Upper lobe of left lung (tissue), 6 donors: ENCODE results near the gene FNDC3B. TPM values are rescaled to one million over a fixed set of nuclear protein-coding genes. Genes with fewer than 3 reads are reported as not detected.

ENCODE experiments used
- ATAC-seq, 2 donors: fragments of 200-7000 bp; cut with Tn5 transposase; one replicate each; pipeline ENCODE4 v1.9.1; 2022; ENCODE audit warnings: mild to moderate bottlenecking in 2 of 2, moderate library complexity in 2 of 2; ENCODE audit not compliant: low FRiP score in 2 of 2
- DNase-seq, 2 donors: peaks; one replicate each; pipeline ENCODE4 v3.0.0-alpha.2; 2019 to 2020
- H3K27ac ChIP-seq, 4 donors: fragments of 200-600 bp; sonication (generic); one replicate each; pipeline ENCODE4 v1.5.1; 2016 to 2019
- H3K27me3 ChIP-seq, 4 donors: fragments of 200-600 bp; sonication (generic); one replicate each; pipeline ENCODE4 v1.5.1; 2017 to 2019
- H3K36me3 ChIP-seq, 4 donors: fragments of 200-600 bp; sonication (generic); one replicate each; pipeline ENCODE4 v1.5.1; 2016 to 2019
- H3K4me1 ChIP-seq, 4 donors: fragments of 200-600 bp; sonication (generic); one replicate each; pipeline ENCODE4 v1.5.1; 2018 to 2019
- H3K4me3 ChIP-seq, 4 donors: fragments of 200-600 bp; sonication (generic); one replicate each; pipeline ENCODE4 v1.5.1; 2017 to 2019; ENCODE audit warnings: mild to moderate bottlenecking in 2 of 4, moderate library complexity in 1 of 4
- H3K9me3 ChIP-seq, 4 donors: fragments of 200-600 bp; sonication (generic); one replicate each; pipeline ENCODE4 v1.5.1; 2018 to 2019
- EP300 ChIP-seq, 4 donors: sonication (generic); formaldehyde crosslinking; IDR thresholded peaks; one replicate each; pipeline ENCODE4 v1.5.1; 2017; ENCODE audit warnings: antibody characterized with exemption in 4 of 4, control low read depth in 2 of 4
- POLR2A ChIP-seq, 4 donors: fragments of 450-650 bp; IDR thresholded peaks; one replicate each; pipeline ENCODE4 v1.5.1; 2016 to 2017; ENCODE audit warnings: antibody characterized with exemption in 4 of 4, mild to moderate bottlenecking in 2 of 4
- POLR2AphosphoS5 ChIP-seq, 2 donors: sonication (generic); formaldehyde crosslinking; IDR thresholded peaks; one replicate each; pipeline ENCODE4 v1.5.1; 2017; ENCODE audit warnings: antibody characterized with exemption in 2 of 2
- WGBS, 2 donors: methylation state at CpG; one replicate each; pipeline ENCODE4 v1.1.5; 2017 to 2018; 5-methylcytosine and 5-hydroxymethylcytosine counted together
- total RNA-seq, 6 donors: library from RNA; depleted of rRNA in 4 of 6; stranded (reverse); fragments of >200 nt in 4 of 6; gene quantifications; one replicate each; pipeline versions ENCODE4 v1.1.0 to v1.2.1, GENCODE V29; 2016 to 2021
- TF ChIP-seq, protein P1 (sequence below), 6 experiments: fragments of 450-650 bp in 4 of 6; fragments of 200-600 bp in 2 of 6; sonication (generic) in 2 of 6; IDR thresholded peaks; one replicate each; pipeline ENCODE4 v1.5.1; 2016 to 2019; ENCODE audit warnings: antibody characterized with exemption in 6 of 6
- donor health status: DM: no; HTN: no; CAD: no; lungs with moderate emphysema.
- donor health status: DM: no; HTN: yes; CAD: no; lungs with severe emphysema.

FNDC3B gene
- total RNA-seq, 6 donors from 2014 or later: 73.3 to 167 (median 119) TPM

DNA sequence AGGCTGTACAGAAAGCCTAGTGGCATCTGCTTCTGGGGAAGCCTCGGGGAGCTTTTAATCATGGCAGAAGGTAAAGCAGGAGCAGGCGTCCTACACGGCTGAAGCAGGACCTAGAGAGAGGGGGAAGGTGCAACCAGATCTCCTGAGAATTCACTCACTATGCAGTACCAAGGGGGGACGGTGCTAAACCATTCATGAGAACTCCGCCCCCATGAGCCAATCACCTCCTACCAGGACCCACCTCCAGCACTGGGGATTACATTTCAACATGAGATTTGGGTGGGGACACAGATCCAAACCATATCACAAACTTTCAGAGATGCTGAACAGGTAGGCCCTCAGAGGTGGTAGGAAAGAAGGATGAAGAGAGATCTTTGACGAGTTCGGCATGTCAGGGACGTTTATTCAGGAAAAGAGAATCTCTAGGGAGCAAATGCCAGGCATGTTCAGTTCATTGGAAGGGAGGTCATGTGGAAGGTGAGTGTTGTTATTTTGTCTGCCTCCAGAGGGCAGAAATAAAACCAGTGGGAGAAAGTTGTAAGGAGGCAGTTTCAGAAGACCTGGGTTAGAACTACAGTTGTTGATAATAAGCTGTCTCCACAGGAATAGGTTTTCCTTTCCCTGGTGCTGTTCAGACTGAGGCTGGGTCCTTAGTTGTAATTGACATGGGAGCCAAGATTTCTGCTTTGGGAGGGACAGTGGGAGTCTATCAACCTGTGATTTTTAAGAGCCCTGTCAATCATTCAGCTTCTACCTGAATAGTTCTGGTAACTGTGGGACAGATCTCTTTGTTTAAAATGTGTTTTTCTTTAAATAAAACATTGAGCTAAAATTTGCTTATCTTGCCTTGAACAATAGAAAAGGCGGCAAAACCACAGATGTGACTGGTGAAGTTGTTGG lies 4.3 kb upstream of the FNDC3B start:
- H3K36me3 ChIP-seq: no peaks in the 10 kb centered on the region
- TF ChIP-seq POLR2AphosphoS5 (IDR thresholded peaks at IDR 0.05) (no peak), POLR2A (IDR thresholded peaks at IDR 0.05) (no peak), EP300 (IDR thresholded peaks at IDR 0.05) (no peak)
- TF ChIP-seq, protein P1, sequence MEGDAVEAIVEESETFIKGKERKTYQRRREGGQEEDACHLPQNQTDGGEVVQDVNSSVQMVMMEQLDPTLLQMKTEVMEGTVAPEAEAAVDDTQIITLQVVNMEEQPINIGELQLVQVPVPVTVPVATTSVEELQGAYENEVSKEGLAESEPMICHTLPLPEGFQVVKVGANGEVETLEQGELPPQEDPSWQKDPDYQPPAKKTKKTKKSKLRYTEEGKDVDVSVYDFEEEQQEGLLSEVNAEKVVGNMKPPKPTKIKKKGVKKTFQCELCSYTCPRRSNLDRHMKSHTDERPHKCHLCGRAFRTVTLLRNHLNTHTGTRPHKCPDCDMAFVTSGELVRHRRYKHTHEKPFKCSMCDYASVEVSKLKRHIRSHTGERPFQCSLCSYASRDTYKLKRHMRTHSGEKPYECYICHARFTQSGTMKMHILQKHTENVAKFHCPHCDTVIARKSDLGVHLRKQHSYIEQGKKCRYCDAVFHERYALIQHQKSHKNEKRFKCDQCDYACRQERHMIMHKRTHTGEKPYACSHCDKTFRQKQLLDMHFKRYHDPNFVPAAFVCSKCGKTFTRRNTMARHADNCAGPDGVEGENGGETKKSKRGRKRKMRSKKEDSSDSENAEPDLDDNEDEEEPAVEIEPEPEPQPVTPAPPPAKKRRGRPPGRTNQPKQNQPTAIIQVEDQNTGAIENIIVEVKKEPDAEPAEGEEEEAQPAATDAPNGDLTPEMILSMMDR (IDR thresholded peaks at IDR 0.05): peak in 5 of 6 experiments; percentile 35 to 70 (median 56)
- DNase-seq (no peak), ATAC-seq (no peak)
- H3K9me3 ChIP-seq: no peaks in the 10 kb centered on the region
- H3K4me3 ChIP-seq: no peak overlapping the region
- H3K27ac ChIP-seq: no peak overlapping the region
- H3K4me1 ChIP-seq: peaks cover 0 to 8% (median 5%) of the 10 kb centered on the region in 4 donors
- WGBS, 2 donors: 87 to 89% methylated on average over 9 of the region's 9 CpGs
- no peaks in the 10 kb centered on the region for H3K27me3 ChIP-seq

DNA sequence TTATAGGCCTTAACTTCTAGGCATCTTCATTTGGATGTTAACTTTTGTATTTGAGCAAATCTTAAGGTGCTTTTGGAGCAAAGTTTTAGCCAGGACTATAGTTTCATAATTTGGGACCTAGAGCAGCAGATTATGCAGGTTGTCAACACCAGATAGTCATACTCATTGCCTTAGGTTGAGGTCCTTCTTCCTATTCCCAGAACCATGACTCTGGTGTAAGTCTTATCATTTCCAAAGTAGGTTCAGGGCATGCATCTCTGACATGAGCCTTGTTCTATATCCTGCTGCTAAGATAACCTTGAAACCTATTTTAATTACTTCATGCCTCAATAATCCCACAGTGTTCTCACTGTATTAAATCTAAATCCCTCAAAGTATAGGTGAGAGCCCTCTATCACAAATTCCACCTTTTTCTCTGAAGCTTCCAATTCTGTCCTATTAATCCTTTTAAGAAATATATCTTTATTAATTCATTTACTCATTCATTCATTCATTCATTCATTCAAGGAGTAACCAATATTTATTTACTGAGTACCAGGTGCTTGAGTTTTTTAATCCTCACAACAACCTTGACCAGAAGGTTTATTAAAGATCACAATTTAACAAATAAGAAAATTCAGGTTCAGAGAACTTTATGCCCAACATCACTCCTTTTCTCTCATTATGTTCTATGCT lies 2.7 kb upstream of the FNDC3B start:
- H3K4me1 ChIP-seq: peaks cover 5 to 11% (median 8%) of the 10 kb centered on the region in 4 donors
- DNase-seq: no peak
- H3K27ac ChIP-seq: no peak overlapping the region
- ATAC-seq: no peak
- H3K27me3 ChIP-seq: no peaks in the 10 kb centered on the region
- TF ChIP-seq EP300 (IDR thresholded peaks at IDR 0.05): no peak
- no peak for TF ChIP-seq POLR2AphosphoS5 (IDR thresholded peaks at IDR 0.05)
- TF ChIP-seq POLR2A (IDR thresholded peaks at IDR 0.05): no peak
- TF ChIP-seq, protein P1 (IDR thresholded peaks at IDR 0.05): no peak
- H3K9me3 ChIP-seq: no peaks in the 10 kb centered on the region
- H3K4me3 ChIP-seq: no peak overlapping the region
- no peaks in the 10 kb centered on the region for H3K36me3 ChIP-seq

- no peaks in the 10 kb centered on the region for H3K9me3 ChIP-seq
- H3K27ac ChIP-seq: peak overlapping the region; percentile 94 to 99 (median 98)
- 28 to 36% methylated on average over 12 of the region's 12 CpGs for WGBS, 2 donors
- peaks cover 13 to 26% (median 22%) of the 10 kb centered on the region in 4 donors for H3K4me1 ChIP-seq
- DNase-seq (peak in 1 of 2 donors; percentile 49), ATAC-seq (no peak)
- H3K36me3 ChIP-seq: no peaks in the 10 kb centered on the region
- TF ChIP-seq EP300 (IDR thresholded peaks at IDR 0.05): no peak
- TF ChIP-seq POLR2AphosphoS5 (IDR thresholded peaks at IDR 0.05): no peak
- TF ChIP-seq POLR2A (IDR thresholded peaks at IDR 0.05): no peak
- TF ChIP-seq, protein P1 (IDR thresholded peaks at IDR 0.05): no peak
- no peaks in the 10 kb centered on the region for H3K27me3 ChIP-seq
- H3K4me3 ChIP-seq: peak overlapping the region in 3 of 4 donors; percentile 84 to 98 (median 90)
Observed at GRCh38 chr3:172038798-172039435, 461 bp upstream of the FNDC3B start.

DNA sequence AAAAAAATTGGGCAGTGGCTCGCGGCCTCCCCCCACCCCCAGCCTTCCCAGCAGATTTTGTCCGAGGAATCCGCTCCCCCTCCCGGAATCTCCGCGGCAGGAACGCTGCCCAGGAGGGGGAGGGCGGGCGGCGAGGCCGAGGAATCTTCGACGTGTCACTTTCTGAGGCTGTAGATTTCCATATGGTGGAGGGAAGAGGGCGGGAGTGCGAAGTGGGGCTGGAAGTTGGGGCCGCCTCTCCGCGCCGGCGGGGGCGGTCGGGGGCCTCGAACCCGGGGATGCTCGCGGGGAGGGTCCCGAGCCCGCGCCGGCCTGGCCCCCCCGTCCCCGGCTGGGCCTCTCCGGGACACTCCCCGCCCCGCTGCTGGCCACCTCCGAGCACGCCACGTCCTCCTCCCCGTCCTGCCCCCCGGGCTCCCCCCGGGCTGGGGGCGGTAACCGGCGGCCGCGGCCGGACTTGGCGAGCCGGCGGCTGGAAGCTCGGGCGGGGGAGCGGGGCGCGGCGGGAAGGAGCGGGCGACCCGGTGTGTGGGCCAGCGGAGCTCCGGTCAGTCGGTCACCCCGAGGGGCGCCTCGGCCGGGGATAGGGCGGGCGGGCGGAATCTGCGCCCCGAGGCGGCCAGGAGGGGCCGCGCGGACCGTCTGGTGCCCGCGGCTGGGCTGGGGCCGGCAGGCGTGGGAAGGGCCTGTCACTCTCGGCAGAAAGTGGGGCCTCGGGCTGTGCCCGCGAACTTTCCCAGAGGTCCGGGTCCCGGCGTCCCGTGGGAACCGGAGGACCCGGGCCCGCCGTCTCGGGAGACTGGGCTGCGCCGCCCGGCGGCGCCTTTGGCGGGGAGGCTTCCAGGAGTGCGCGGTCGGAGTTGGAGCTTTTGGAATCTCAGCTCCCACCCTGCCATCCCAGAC lies 951 bp downstream of the FNDC3B start:
- TF ChIP-seq POLR2A (IDR thresholded peaks at IDR 0.05): peak in 3 of 4 donors; percentile 22 to 85 (median 77)
- TF ChIP-seq, protein P1 (IDR thresholded peaks at IDR 0.05): peak in 3 of 6 experiments; percentile 13 to 24 (median 16)
- peak in 1 of 2 donors; percentile 84 for TF ChIP-seq POLR2AphosphoS5 (IDR thresholded peaks at IDR 0.05)
- peak in 1 of 4 donors; percentile 80 for TF ChIP-seq EP300 (IDR thresholded peaks at IDR 0.05)
- Histone ChIP-seq H3K27ac (peak overlapping the region; percentile 94 to 99 (median 98)), H3K4me3 (peak overlapping the region; percentile 76 to 98 (median 87)), H3K36me3 (no peaks in the 10 kb centered on the region), H3K9me3 (no peaks in the 10 kb centered on the region), H3K4me1 (peaks cover 13 to 37% (median 29%) of the 10 kb centered on the region in 4 donors), H3K27me3 (no peaks in the 10 kb centered on the region)
- DNase-seq (peak; percentile 89 to 96), ATAC-seq (peak; percentile 89 to 92)
- WGBS, 2 donors: 1% methylated on average over 27 to 49 of the region's 103 CpGs
